ENCODE measurements around the gene C22orf39. TPM values are rescaled to one million over a fixed set of nuclear protein-coding genes. Genes with fewer than 3 reads are reported as not detected.

Gene C22orf39
- total RNA-seq, 4 donors from 2014 or later, result 92.1 to 136 (median 111) TPM

GRCh38 chr22:19463491-19464469, 16.3 kb upstream of the C22orf39 start:
- intact Hi-C loops (cut with DNase I), result no loop called here
- Histone ChIP-seq H3K27ac (replicated peaks in 1 of 4) (peak overlapping the region in 1 of 4 donors; percentile 9), H3K4me1 (no peaks in the 10 kb centered on the region), H3K4me3 (no peak overlapping the region), H3K27me3 (no peaks in the 10 kb centered on the region), H3K9me3 (no peaks in the 10 kb centered on the region), H3K36me3 (peaks cover 74 to 100% (median 89%) of the 10 kb centered on the region in 4 donors)
- TF ChIP-seq CTCF (IDR thresholded peaks at IDR 0.05), result no peak
- no peak for DNase-seq (ENCODE audit: extremely low spot score)
- WGBS, result 72% methylated on average over 7 of the region's 7 CpGs

GRCh38 chr22:19463008-19463407, 15.5 kb upstream of the C22orf39 start:
- H3K9me3 ChIP-seq, result no peaks in the 10 kb centered on the region
- WGBS, result 94% methylated on average over 1 of the region's 1 CpG
- H3K4me3 ChIP-seq, result no peak overlapping the region
- H3K27ac ChIP-seq (replicated peaks in 1 of 4), result no peak overlapping the region
- TF ChIP-seq CTCF (IDR thresholded peaks at IDR 0.05), result no peak
- TF ChIP-seq POLR2A (IDR thresholded peaks at IDR 0.05; ENCODE audit: low read depth), result no peak
- no peak for TF ChIP-seq EP300 (IDR thresholded peaks at IDR 0.05)
- no peak for TF ChIP-seq POLR2AphosphoS5 (IDR thresholded peaks at IDR 0.05)
- intact Hi-C loops (cut with DNase I), result no loop called here
- H3K36me3 ChIP-seq, result peaks cover 66 to 100% (median 88%) of the 10 kb centered on the region in 4 donors
- H3K4me1 ChIP-seq, result no peaks in the 10 kb centered on the region
- no peaks in the 10 kb centered on the region for H3K27me3 ChIP-seq
- DNase-seq (ENCODE audit: extremely low spot score), result no peak

GRCh38 chr22:19461506-19461905, 14.0 kb upstream of the C22orf39 start:
- no peak overlapping the region for H3K4me3 ChIP-seq
- intact Hi-C loops (cut with DNase I), result no loop called here
- H3K9me3 ChIP-seq, result no peaks in the 10 kb centered on the region
- 92% methylated on average over 1 of the region's 1 CpG for WGBS
- no peak for TF ChIP-seq CTCF (IDR thresholded peaks at IDR 0.05)
- TF ChIP-seq POLR2A (IDR thresholded peaks at IDR 0.05; ENCODE audit: low read depth), result no peak
- no peak for TF ChIP-seq POLR2AphosphoS5 (IDR thresholded peaks at IDR 0.05)
- no peak for DNase-seq (ENCODE audit: extremely low spot score)
- no peaks in the 10 kb centered on the region for H3K27me3 ChIP-seq
- no peaks in the 10 kb centered on the region for H3K4me1 ChIP-seq
- H3K36me3 ChIP-seq, result peaks cover 60 to 100% (median 88%) of the 10 kb centered on the region in 4 donors
- H3K27ac ChIP-seq (replicated peaks in 1 of 4), result no peak overlapping the region

GRCh38 chr22:19460036-19460435, 12.5 kb upstream of the C22orf39 start:
- Histone ChIP-seq H3K4me1 (no peaks in the 10 kb centered on the region), H3K9me3 (no peaks in the 10 kb centered on the region), H3K27me3 (no peaks in the 10 kb centered on the region), H3K27ac (replicated peaks in 1 of 4) (no peak overlapping the region), H3K4me3 (no peak overlapping the region), H3K36me3 (peaks cover 61 to 100% (median 88%) of the 10 kb centered on the region in 4 donors)
- no peak for DNase-seq (ENCODE audit: extremely low spot score)
- intact Hi-C loops (cut with DNase I), result no loop called here
- TF ChIP-seq POLR2AphosphoS5 (IDR thresholded peaks at IDR 0.05), result no peak
- 77% methylated on average over 2 of the region's 2 CpGs for WGBS

- DNase-seq (ENCODE audit: extremely low spot score), result no peak
- H3K36me3 ChIP-seq, result peaks cover 67 to 100% (median 88%) of the 10 kb centered on the region in 4 donors
These were observed 10.4 kb upstream of the C22orf39 start for GRCh38 chr22:19457828-19458428.

More at GRCh38 chr22:19457828-19458428, 10.4 kb upstream of the C22orf39 start:
- TF ChIP-seq POLR2AphosphoS5 (IDR thresholded peaks at IDR 0.05) (no peak), POLR2A (IDR thresholded peaks at IDR 0.05; ENCODE audit: low read depth) (no peak), EP300 (IDR thresholded peaks at IDR 0.05) (no peak), CTCF (IDR thresholded peaks at IDR 0.05) (no peak)
- Histone ChIP-seq H3K4me3 (no peak overlapping the region), H3K27ac (replicated peaks in 1 of 4) (no peak overlapping the region), H3K27me3 (no peaks in the 10 kb centered on the region), H3K4me1 (no peaks in the 10 kb centered on the region), H3K9me3 (no peaks in the 10 kb centered on the region)
- 89% methylated on average over 7 of the region's 8 CpGs for WGBS
- intact Hi-C loops (cut with DNase I), result no loop called here
